Measurements from ENCODE around the gene ALDH1A1. TPM values are rescaled to one million over a fixed set of nuclear protein-coding genes. Genes with fewer than 3 reads are reported as not detected.

The ALDH1A1 gene
- total and polyA plus RNA-seq, 2 of the 8 experiments (the other 6 are each of a cell fraction or from before 2014, with no cell fraction given), result 0.50 to 0.82 TPM

GRCh38 chr9:72912476-72913381, 40.1 kb downstream of the ALDH1A1 start:
- FAIRE-seq (no peak), DNase-seq (ENCODE audit: low read depth in 1 of 2, low spot score in 2 of 2) (no peak)
- Histone ChIP-seq H2BK5ac (ENCODE audit: low read depth, low read length) (no peak overlapping the region), H3K79me1 (ENCODE audit: low read depth, low read length) (no peaks in the 10 kb centered on the region), H2BK20ac (ENCODE audit: low read length) (no peak overlapping the region), H4K8ac (ENCODE audit: extremely low read depth, insufficient read depth, low read length) (no peak overlapping the region), H3K4me1 (replicated peaks in 1 of 4; ENCODE audit: control insufficient read depth in 3 of 4, insufficient read depth in 4 of 4, low read length in 3 of 4) (no peaks in the 10 kb centered on the region), H2BK15ac (ENCODE audit: low read length) (no peak overlapping the region), H4K91ac (replicated peaks; ENCODE audit: insufficient read length, low read length) (no peak overlapping the region), H3K27me3 (replicated peaks in 1 of 4; ENCODE audit: control insufficient read depth in 3 of 4, extremely low read depth in 1 of 4, insufficient read depth in 3 of 4, low read length in 3 of 4) (no peaks in the 10 kb centered on the region), H2AK5ac (ENCODE audit: low read depth, low read length) (no peak overlapping the region), H2BK120ac (replicated peaks; ENCODE audit: low read depth, low read length) (no peak overlapping the region), H3K9ac (replicated peaks in 1 of 4; ENCODE audit: extremely low read depth in 1 of 4, low read depth in 3 of 4, low read length in 3 of 4) (no peak overlapping the region), H3K4me2 (ENCODE audit: insufficient read depth in 1 of 2, low read depth in 2 of 2, low read length in 2 of 2) (no peak overlapping the region), H3K23me2 (ENCODE audit: low read depth, low read length) (no peaks in the 10 kb centered on the region), H3K56ac (replicated peaks; ENCODE audit: insufficient read length, low read depth, low read length) (no peak overlapping the region), H3K23ac (ENCODE audit: insufficient read length) (no peak overlapping the region), H3K27ac (ENCODE audit: low read depth, low read length) (no peak overlapping the region), H3K36me3 (ENCODE audit: control insufficient read depth in 2 of 4, insufficient read depth in 4 of 4, low read length in 3 of 4) (no peaks in the 10 kb centered on the region), H2BK12ac (ENCODE audit: low read depth, low read length) (no peak overlapping the region), H3K9me3 (ENCODE audit: insufficient read depth in 2 of 2, low read depth in 1 of 2, low read length in 1 of 2) (no peaks in the 10 kb centered on the region), H3K18ac (ENCODE audit: extremely low read depth, low read length) (no peak overlapping the region), H4K20me1 (replicated peaks in 1 of 2; ENCODE audit: control insufficient read depth in 1 of 2, insufficient read depth in 2 of 2, low read length in 2 of 2) (no peaks in the 10 kb centered on the region), H3K14ac (ENCODE audit: insufficient read length) (no peak overlapping the region), H3K79me2 (ENCODE audit: control insufficient read depth in 1 of 2, insufficient read depth in 2 of 2, low read length in 2 of 2) (no peaks in the 10 kb centered on the region), H2AFZ (ENCODE audit: low read length) (no peak overlapping the region), H3K4me3 (ENCODE audit: extremely low read depth in 1 of 4, insufficient read depth in 2 of 4, low read depth in 3 of 4, low read length in 4 of 4) (no peak overlapping the region), H4K5ac (ENCODE audit: insufficient read length, low read depth, low read length) (no peak overlapping the region), H3K4ac (replicated peaks; ENCODE audit: insufficient read length, low read depth, low read length) (no peak overlapping the region)
- POLR2A ChIA-PET (ENCODE audit: partially characterized antibody), result no interaction called here
- 94% methylated on average over 7 of the region's 7 CpGs; no CpG with 5 or more reads in 1 of the 2 experiments for WGBS, 2 experiments (ENCODE audit: extremely low coverage in 1 of 2, insufficient coverage in 1 of 2, insufficient read length in 1 of 2, insufficient replicate concordance in 2 of 2, low coverage in 1 of 2, low lambda C conversion rate in 2 of 2, missing lambda C conversion rate in 1 of 2)
- CTCF ChIA-PET (ENCODE audit: partially characterized antibody), result interaction anchor here (0.6 to 2.3 kb wide), 3 partner anchors 8 to 563 kb away, joined by 3 to 9 read pairs (median 3); no protein-coding TSS in a partner anchor
- TF ChIP-seq KDM1A (IDR thresholded peaks at IDR 0.05; ENCODE audit: borderline replicate concordance, low read length), result no peak
- TF ChIP-seq ASH2L (IDR thresholded peaks at IDR 0.05; ENCODE audit: low read length), result no peak

Data from H1 (cell line).